ENCODE measurements around the gene SYT3. TPM values are rescaled to one million over a fixed set of nuclear protein-coding genes. Genes with fewer than 3 reads are reported as not detected.

The SYT3 gene
- polyA plus RNA-seq, 1 donor (not counting 4 experiments of a cell fraction or from before 2014, with no cell fraction given), result not detected

DNA sequence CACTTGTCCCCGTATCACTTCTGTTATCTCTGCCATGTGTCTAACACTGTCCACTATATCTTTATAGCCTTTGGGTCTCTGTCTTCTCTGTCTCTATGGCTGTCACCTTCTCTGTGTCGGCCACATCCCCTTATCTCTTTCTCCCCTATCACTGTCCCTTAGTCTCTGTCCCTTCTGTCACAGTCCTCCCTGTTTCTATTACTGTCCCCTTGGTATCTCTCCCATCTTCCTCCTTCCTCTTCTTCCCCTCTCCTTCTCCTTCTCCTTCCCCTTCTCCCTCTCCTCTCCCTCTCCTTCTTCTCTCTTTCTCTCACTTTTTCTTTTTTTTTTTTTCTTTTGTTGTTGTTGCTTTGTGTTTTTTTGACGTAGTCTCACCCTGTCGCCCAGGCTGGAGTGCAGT, 36.7 kb downstream of the SYT3 start:
- H3K9me1 ChIP-seq (ENCODE audit: control insufficient read depth, extremely low read depth, insufficient read depth, low read length), result no peaks in the 10 kb centered on the region
- peaks cover 3% of the 10 kb centered on the region for H3K9me3 ChIP-seq (ENCODE audit: control insufficient read depth, low read depth, low read length)
- no peaks in the 10 kb centered on the region for H3K36me3 ChIP-seq (ENCODE audit: control insufficient read depth in 2 of 2, extremely low read depth in 1 of 2, insufficient read depth in 2 of 2, low read length in 2 of 2)
- no peak overlapping the region for H3K4me3 ChIP-seq (ENCODE audit: control insufficient read depth in 2 of 3, extremely low read depth in 1 of 3, insufficient read depth in 2 of 3, low read depth in 1 of 3, low read length in 3 of 3)
- H2AFZ ChIP-seq (ENCODE audit: control insufficient read depth, low read length), result no peak overlapping the region
- dilution Hi-C loops (cut with MboI; ENCODE audit: extremely low pct_ligation_motif_present, low sequenced_read_pairs), result no loop called here
- no peak overlapping the region for H3K4me2 ChIP-seq (ENCODE audit: control insufficient read depth, extremely low read depth, insufficient read depth, low read depth, low read length)
- no peak overlapping the region for H3K9ac ChIP-seq (ENCODE audit: control insufficient read depth, extremely low read depth, insufficient read depth, low read length)
- no peak overlapping the region for H3K27ac ChIP-seq (ENCODE audit: control insufficient read depth, insufficient read depth, low read length)
- TF ChIP-seq, protein P1, sequence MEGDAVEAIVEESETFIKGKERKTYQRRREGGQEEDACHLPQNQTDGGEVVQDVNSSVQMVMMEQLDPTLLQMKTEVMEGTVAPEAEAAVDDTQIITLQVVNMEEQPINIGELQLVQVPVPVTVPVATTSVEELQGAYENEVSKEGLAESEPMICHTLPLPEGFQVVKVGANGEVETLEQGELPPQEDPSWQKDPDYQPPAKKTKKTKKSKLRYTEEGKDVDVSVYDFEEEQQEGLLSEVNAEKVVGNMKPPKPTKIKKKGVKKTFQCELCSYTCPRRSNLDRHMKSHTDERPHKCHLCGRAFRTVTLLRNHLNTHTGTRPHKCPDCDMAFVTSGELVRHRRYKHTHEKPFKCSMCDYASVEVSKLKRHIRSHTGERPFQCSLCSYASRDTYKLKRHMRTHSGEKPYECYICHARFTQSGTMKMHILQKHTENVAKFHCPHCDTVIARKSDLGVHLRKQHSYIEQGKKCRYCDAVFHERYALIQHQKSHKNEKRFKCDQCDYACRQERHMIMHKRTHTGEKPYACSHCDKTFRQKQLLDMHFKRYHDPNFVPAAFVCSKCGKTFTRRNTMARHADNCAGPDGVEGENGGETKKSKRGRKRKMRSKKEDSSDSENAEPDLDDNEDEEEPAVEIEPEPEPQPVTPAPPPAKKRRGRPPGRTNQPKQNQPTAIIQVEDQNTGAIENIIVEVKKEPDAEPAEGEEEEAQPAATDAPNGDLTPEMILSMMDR (optimal IDR thresholded peaks at IDR 0.05 in 1 of 3, IDR thresholded peaks at IDR 0.05 in 1 of 3, conservative IDR thresholded peaks at IDR 0.05 in 1 of 3; ENCODE audit: extremely low read depth in 1 of 3, insufficient read depth in 2 of 3, low read length in 3 of 3), result no peak
- no peak for TF ChIP-seq EZH2 (IDR thresholded peaks at IDR 0.05; ENCODE audit: low read length)
- H4K20me1 ChIP-seq (ENCODE audit: control insufficient read depth, extremely low read depth, insufficient read depth, low read length), result no peaks in the 10 kb centered on the region
- no peaks in the 10 kb centered on the region for H3K79me2 ChIP-seq (ENCODE audit: control insufficient read depth, insufficient read depth, low read length)
- no peak for FAIRE-seq
- no peak for DNase-seq (ENCODE audit: low read depth, low spot score)
- no peaks in the 10 kb centered on the region for H3K4me1 ChIP-seq (ENCODE audit: control insufficient read depth, extremely low read depth, insufficient read depth, low read length)
- H3K27me3 ChIP-seq (ENCODE audit: control insufficient read depth, extremely low read depth, insufficient read depth, low read length), result no peaks in the 10 kb centered on the region

DNA sequence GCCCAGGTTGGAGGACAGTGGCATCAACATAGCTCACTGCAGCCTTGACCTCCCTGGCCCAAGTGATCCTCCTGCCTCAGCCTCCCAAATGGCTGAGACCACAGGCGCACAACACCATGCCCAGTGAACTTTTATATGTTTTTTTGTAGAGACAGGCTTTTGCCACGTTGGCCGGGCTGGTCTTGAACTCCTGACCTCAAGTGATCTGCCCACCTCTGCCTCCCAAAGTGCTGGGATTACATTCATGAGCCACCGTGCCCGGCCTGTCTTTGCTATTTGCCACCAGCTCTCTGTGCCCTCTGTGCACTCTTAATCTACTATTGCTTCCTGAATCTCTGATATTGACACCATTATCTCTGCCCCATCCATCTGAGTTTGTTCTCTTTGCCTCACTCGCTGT, 37.2 kb downstream of the SYT3 start:
- H3K79me2 ChIP-seq (ENCODE audit: control insufficient read depth, insufficient read depth, low read length), result no peaks in the 10 kb centered on the region
- H3K4me3 ChIP-seq (ENCODE audit: control insufficient read depth in 2 of 3, extremely low read depth in 1 of 3, insufficient read depth in 2 of 3, low read depth in 1 of 3, low read length in 3 of 3), result no peak overlapping the region
- no peaks in the 10 kb centered on the region for H3K36me3 ChIP-seq (ENCODE audit: control insufficient read depth in 2 of 2, extremely low read depth in 1 of 2, insufficient read depth in 2 of 2, low read length in 2 of 2)
- no peaks in the 10 kb centered on the region for H3K4me1 ChIP-seq (ENCODE audit: control insufficient read depth, extremely low read depth, insufficient read depth, low read length)
- TF ChIP-seq, protein P1 (optimal IDR thresholded peaks at IDR 0.05 in 1 of 3, IDR thresholded peaks at IDR 0.05 in 1 of 3, conservative IDR thresholded peaks at IDR 0.05 in 1 of 3; ENCODE audit: extremely low read depth in 1 of 3, insufficient read depth in 2 of 3, low read length in 3 of 3), result no peak
- TF ChIP-seq EZH2 (IDR thresholded peaks at IDR 0.05; ENCODE audit: low read length), result no peak
- H3K27me3 ChIP-seq (ENCODE audit: control insufficient read depth, extremely low read depth, insufficient read depth, low read length), result no peaks in the 10 kb centered on the region
- dilution Hi-C loops (cut with MboI; ENCODE audit: extremely low pct_ligation_motif_present, low sequenced_read_pairs), result no loop called here
- no peak overlapping the region for H3K4me2 ChIP-seq (ENCODE audit: control insufficient read depth, extremely low read depth, insufficient read depth, low read depth, low read length)
- FAIRE-seq (no peak), DNase-seq (ENCODE audit: low read depth, low spot score) (no peak)
- H2AFZ ChIP-seq (ENCODE audit: control insufficient read depth, low read length), result no peak overlapping the region
- no peak overlapping the region for H3K9ac ChIP-seq (ENCODE audit: control insufficient read depth, extremely low read depth, insufficient read depth, low read length)
- H3K27ac ChIP-seq (ENCODE audit: control insufficient read depth, insufficient read depth, low read length), result no peak overlapping the region
- H3K9me1 ChIP-seq (ENCODE audit: control insufficient read depth, extremely low read depth, insufficient read depth, low read length), result no peaks in the 10 kb centered on the region
- H3K9me3 ChIP-seq (ENCODE audit: control insufficient read depth, low read depth, low read length), result peaks cover 3% of the 10 kb centered on the region
- H4K20me1 ChIP-seq (ENCODE audit: control insufficient read depth, extremely low read depth, insufficient read depth, low read length), result no peaks in the 10 kb centered on the region
